AG04450 (cell line): ENCODE measurements around the gene TRA2A. TPM values are rescaled to one million over a fixed set of nuclear protein-coding genes. Genes with fewer than 3 reads are reported as not detected.

ENCODE experiments used
- CTCF ChIA-PET: fragments of 300-600, 350-600 bp; formaldehyde crosslinking; extraction: SDS; loops from one replicate; lab custom pipeline; 2022; ENCODE audit warnings: antibody characterized with exemption, inconsistent platforms; lab: Charles Lee
- POLR2A ChIA-PET: fragments of 350-600 bp; formaldehyde crosslinking; extraction: SDS; loops from one replicate; lab custom pipeline; 2021; ENCODE audit warnings: antibody characterized with exemption, inconsistent platforms; lab: Yijun Ruan, JAX
- DNase-seq: peaks from one replicate; pipeline ENCODE4 v3.0.0-alpha.2; 2011; ENCODE audit warnings: low read depth, low spot score
- H3K27ac ChIP-seq: one replicate; pipeline ENCODE4 v1.5.1; 2012; ENCODE audit warnings: low read depth, low read length, control low read depth
- H3K27me3 ChIP-seq: one replicate; pipeline ENCODE4 v1.6.0; 2012; ENCODE audit warnings: low read length; ENCODE audit not compliant: control insufficient read depth, insufficient read depth
- H3K4me3 ChIP-seq: 2 replicates; pipeline ENCODE4 v1.5.1; 2011; ENCODE audit warnings: mild to moderate bottlenecking, low read depth, low read length, control low read depth
- H3K9me3 ChIP-seq: 2 replicates; pipeline ENCODE4 v1.5.1; 2012; ENCODE audit warnings: low read length; ENCODE audit not compliant: control insufficient read depth, insufficient read depth
- polyA plus RNA-seq: library from polyadenylated mRNA; depleted of rRNA; stranded (reverse); fragments of >200 nt; gene quantifications from 2 replicates; pipeline ENCODE4 v1.2.3, GENCODE V29; 2011
- TF ChIP-seq, protein P1 (sequence below): IDR thresholded peaks from 2 replicates; pipeline ENCODE4 v1.5.1; 2011; ENCODE audit warnings: low read depth, low read length, control low read depth, inconsistent platforms

TRA2A gene
- polyA plus RNA-seq, 1 experiment, result 78.8 TPM

DNA sequence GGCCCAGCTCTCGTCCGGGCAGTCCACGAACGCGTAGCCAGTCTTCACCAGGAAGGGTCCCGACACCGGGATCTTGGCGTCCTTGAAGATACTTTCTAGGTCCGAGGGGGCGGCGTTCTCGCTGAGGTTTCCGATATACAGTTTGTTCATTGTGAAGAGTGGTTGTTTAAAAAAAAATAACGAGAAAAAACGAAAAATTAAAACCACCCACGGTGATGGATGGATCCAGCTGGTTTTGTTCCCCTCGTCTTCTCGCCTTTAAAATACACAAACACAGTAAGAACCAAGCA, 61.9 kb downstream of the TRA2A start:
- H3K9me3 ChIP-seq, result peaks cover 4% of the 10 kb centered on the region; the same call in 1 of the 2 replicates
- TF ChIP-seq, protein P1, sequence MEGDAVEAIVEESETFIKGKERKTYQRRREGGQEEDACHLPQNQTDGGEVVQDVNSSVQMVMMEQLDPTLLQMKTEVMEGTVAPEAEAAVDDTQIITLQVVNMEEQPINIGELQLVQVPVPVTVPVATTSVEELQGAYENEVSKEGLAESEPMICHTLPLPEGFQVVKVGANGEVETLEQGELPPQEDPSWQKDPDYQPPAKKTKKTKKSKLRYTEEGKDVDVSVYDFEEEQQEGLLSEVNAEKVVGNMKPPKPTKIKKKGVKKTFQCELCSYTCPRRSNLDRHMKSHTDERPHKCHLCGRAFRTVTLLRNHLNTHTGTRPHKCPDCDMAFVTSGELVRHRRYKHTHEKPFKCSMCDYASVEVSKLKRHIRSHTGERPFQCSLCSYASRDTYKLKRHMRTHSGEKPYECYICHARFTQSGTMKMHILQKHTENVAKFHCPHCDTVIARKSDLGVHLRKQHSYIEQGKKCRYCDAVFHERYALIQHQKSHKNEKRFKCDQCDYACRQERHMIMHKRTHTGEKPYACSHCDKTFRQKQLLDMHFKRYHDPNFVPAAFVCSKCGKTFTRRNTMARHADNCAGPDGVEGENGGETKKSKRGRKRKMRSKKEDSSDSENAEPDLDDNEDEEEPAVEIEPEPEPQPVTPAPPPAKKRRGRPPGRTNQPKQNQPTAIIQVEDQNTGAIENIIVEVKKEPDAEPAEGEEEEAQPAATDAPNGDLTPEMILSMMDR, result no peak
- ChIA-PET POLR2A (interaction anchor here (0.7 kb wide), 1 partner anchor 18 kb away, joined by 4 read pairs; no protein-coding TSS in a partner anchor), CTCF (no interaction called here)
- DNase-seq, result no peak
- H3K27ac ChIP-seq, result peak overlapping the region; percentile 80
- peak overlapping the region; percentile 89 for H3K4me3 ChIP-seq
- no peaks in the 10 kb centered on the region for H3K27me3 ChIP-seq

DNA sequence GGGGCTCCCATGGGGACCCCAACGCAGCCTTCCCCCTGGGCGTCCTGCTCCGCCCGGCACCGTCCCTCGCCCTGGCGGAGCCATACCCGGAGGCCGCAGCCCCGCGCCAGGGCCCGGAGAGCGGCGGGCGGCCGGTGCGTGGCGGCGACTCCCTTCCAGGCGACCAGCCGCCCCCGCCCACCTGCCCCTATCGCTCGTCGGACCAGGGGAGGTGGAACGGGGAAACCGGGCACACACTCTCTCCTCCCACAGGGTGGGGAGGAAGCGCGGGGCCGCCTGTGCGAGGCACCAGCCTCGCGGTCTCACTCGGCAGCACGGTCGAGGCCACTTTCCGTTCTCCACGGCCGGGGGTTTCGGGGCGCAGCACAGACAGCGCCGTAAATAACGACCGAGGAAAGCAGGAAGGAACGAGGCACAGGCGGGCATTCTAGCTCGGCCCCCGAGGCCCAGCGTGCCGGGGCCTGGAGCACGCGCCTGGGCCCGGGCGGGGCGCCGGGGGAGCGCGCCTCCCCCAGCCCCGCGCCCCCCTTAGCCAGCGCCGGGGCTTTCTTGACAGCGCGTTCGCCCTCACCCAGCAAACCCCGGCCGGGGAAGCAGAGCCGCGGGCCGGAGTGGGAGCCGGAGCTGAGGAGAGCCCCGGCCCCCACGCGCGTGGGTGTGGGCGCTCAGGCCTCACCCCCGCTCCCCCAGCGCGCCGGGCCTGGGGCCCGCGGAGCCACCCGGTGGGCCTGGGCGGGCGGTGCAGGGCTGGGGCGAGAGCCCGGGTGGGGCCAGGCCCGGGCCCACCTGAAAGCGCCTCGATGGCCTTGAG, 62.4 kb downstream of the TRA2A start:
- H3K4me3 ChIP-seq, result peak overlapping the region; percentile 89
- ChIA-PET POLR2A (interaction anchor here (0.7 kb wide), 1 partner anchor 19 kb away, joined by 4 read pairs; no protein-coding TSS in a partner anchor), CTCF (no interaction called here)
- H3K9me3 ChIP-seq, result peaks cover 4% of the 10 kb centered on the region; the same call in 1 of the 2 replicates
- TF ChIP-seq, protein P1, result no peak
- H3K27me3 ChIP-seq, result no peaks in the 10 kb centered on the region
- peak overlapping the region; percentile 82 for H3K27ac ChIP-seq
- DNase-seq, result no peak

DNA sequence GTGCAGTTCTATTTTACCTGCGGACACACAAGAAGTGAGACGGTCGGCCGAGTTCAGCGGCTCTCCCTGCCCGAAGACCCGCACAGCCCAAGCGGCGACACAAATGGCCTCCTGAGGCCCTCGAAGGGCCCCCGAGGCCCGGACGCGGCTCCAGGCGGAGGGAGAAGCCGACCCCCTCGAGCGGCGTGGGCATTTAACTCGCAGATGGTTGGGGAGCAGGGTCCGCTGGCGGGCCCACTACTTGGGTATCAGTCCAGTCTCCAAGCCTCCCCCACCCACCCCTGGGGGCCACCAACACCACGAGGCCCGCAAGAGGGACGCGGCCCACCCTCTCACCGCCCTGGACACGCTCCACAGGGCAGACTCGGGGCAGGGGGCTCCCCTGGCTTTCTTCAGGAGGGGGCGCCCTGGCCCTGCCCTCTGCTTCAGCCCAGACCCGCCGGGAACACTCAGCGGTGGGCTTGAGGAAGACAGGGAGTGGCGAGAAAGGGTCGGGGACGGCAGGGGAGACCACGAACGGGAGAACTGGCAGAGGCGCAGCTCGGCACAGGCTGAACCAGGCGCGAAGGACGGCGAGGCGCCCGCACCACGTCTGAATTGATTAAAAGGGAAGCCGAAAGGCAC, 63.1 kb downstream of the TRA2A start:
- H3K27ac ChIP-seq, result peak overlapping the region; percentile 82
- CTCF ChIA-PET, result interaction anchor here (1.1 kb wide), 1 partner anchor 196 kb away, joined by 3 read pairs; no protein-coding TSS in a partner anchor
- no peaks in the 10 kb centered on the region for H3K27me3 ChIP-seq
- peak overlapping the region; percentile 89 for H3K4me3 ChIP-seq
- peaks cover 4% of the 10 kb centered on the region; the same call in 1 of the 2 replicates for H3K9me3 ChIP-seq
- TF ChIP-seq, protein P1, result no peak; the same call in 1 of the 2 replicates
- no peak for DNase-seq
- POLR2A ChIA-PET, result interaction anchor here (0.9 kb wide), 1 partner anchor 63 kb away, joined by 3 read pairs; no protein-coding TSS in a partner anchor

DNA sequence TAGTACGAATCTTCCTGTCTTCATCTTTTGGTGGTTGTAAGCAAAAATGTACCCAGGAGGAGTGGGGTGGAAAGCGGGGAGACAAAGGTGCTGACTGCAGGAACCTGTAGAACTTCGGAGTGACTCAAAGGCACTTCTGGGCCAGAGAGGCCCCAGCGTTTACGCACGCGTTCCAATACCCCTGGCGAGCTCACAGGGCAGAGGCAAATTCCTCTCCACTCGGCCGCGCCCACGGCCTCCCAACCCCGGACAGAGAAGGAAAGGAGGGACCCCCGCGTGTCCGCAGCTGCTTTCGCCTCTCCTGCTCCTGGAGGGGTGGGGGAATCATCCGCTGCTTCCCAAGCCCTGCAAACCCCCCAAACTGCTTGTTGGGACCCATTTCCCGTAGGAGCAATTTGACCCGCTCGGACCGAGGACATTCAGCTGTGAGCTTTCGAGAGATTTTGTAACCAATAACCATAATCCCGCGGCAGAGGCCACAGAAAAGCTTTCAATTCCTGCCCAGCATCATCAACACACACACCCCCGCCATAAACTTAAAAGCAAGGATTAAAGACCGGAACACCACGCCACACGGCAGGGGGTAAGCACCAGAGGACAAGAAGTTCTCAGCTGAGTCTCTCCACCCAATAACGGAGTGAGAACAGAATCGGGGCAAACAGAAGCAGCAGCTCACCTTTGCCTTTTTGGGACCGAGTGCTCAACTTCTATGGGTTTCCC, 63.8 kb downstream of the TRA2A start:
- Histone ChIP-seq H3K4me3 (peak overlapping the region; percentile 89), H3K27me3 (no peaks in the 10 kb centered on the region), H3K9me3 (peaks cover 4% of the 10 kb centered on the region; the same call in 1 of the 2 replicates), H3K27ac (peak overlapping the region; percentile 82)
- CTCF ChIA-PET, result interaction anchor here (0.9 to 1.1 kb wide), 2 partner anchors 109 to 195 kb away, joined by 3 to 5 read pairs; no protein-coding TSS in a partner anchor
- TF ChIP-seq, protein P1, result no peak
- POLR2A ChIA-PET, result interaction anchor here (0.9 kb wide), 1 partner anchor 63 kb away, joined by 3 read pairs; no protein-coding TSS in a partner anchor
- DNase-seq, result no peak
